ENCODE results near the gene SLC25A19.
"Not testable (repeated sequence)": the region's sequence is repeated elsewhere in the genome, so short reads cannot be mapped to it uniquely, and the experiment has no call there.

SLC25A19 gene

DNA sequence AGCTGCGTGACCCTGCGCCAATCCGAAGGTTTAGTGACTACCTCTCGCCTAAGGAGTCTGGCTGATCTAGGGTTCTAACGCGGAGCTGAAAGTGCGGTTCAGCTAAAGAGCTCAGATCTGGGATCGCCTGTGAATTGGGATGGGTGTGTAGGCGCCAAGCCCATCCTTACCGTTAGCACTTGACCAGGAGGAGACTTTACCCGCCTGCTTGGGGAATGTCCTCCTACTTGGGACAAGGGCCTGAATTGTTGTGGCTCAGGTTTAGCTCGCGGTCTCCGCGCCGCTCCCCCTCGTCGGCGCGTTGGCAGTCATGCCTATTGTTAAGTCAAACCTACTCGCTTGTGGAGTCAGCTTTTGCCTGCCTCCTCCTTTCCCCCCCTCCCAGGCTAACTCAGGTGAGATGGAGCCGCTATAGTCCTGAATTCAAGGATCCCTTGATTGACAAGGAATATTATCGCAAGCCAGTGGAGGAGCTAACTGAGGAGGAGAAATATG is 27.1 kb downstream of the SLC25A19 start:
- H3K4me3 ChIP-seq (replicated peaks; ENCODE audit: low read depth, low read length), result peak overlapping the region; percentile 76
- TF ChIP-seq, protein P1, sequence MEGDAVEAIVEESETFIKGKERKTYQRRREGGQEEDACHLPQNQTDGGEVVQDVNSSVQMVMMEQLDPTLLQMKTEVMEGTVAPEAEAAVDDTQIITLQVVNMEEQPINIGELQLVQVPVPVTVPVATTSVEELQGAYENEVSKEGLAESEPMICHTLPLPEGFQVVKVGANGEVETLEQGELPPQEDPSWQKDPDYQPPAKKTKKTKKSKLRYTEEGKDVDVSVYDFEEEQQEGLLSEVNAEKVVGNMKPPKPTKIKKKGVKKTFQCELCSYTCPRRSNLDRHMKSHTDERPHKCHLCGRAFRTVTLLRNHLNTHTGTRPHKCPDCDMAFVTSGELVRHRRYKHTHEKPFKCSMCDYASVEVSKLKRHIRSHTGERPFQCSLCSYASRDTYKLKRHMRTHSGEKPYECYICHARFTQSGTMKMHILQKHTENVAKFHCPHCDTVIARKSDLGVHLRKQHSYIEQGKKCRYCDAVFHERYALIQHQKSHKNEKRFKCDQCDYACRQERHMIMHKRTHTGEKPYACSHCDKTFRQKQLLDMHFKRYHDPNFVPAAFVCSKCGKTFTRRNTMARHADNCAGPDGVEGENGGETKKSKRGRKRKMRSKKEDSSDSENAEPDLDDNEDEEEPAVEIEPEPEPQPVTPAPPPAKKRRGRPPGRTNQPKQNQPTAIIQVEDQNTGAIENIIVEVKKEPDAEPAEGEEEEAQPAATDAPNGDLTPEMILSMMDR (IDR thresholded peaks at IDR 0.05; ENCODE audit: low read depth, low read length, missing control alignments), result no peak
- no peak for DNase-seq (ENCODE audit: extremely low read depth, low read depth)

DNA sequence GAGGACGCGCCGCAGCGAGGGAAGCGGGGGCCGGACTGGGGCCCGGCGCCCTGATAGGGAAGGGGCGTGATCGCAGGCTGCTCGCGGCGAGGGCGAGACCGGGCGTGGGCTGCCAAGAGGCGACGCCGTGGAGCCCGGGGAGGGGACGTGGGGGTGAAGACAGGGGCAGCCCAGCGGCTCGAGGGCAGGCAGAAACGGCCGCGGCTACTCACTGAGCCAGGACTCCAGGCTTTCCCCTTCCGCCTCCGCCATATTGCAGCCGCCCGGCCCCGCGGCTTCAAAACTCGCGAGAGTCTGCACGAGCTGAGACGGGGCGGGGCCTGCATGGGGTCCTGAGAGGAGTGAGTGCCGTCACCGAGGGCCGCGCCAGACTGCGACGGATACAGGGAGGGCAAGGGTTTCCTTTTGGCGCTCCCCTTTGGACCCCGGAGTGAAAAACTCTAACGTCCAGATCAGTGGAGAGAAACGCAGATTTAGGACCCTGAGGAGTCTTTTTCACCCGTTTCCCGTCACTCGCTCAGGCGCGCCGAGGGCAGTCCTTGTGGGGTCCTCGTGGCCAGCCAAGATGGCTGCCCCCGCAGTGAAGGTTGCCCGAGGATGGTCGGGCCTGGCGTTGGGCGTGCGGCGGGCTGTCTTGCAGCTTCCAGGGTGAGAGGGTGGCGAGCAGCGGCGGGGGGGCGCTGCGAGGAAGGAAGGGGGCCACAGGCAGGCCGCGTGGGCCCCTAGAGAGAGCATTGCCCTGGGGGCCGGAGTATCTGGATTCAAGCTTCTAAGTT is 27.7 kb downstream of the SLC25A19 start, which contains the start of the genes GGA3 and MRPS7:
Gene GGA3 (minus strand): TSS at position 271 of the 776 bp plus-strand sequence. CDS start 19 bp downstream, at position 252.
Gene MRPS7 (plus strand): TSS at position 544 of the 776 bp plus-strand sequence. CDS start 22 bp downstream, at position 566.
- H3K4me3 ChIP-seq (replicated peaks; ENCODE audit: low read depth, low read length), result peak within 1 kb of the TSS; percentile 76
- peak; percentile 62 for DNase-seq (ENCODE audit: extremely low read depth, low read depth)
- TF ChIP-seq, protein P1 (IDR thresholded peaks at IDR 0.05; ENCODE audit: low read depth, low read length, missing control alignments), result no peak

DNA sequence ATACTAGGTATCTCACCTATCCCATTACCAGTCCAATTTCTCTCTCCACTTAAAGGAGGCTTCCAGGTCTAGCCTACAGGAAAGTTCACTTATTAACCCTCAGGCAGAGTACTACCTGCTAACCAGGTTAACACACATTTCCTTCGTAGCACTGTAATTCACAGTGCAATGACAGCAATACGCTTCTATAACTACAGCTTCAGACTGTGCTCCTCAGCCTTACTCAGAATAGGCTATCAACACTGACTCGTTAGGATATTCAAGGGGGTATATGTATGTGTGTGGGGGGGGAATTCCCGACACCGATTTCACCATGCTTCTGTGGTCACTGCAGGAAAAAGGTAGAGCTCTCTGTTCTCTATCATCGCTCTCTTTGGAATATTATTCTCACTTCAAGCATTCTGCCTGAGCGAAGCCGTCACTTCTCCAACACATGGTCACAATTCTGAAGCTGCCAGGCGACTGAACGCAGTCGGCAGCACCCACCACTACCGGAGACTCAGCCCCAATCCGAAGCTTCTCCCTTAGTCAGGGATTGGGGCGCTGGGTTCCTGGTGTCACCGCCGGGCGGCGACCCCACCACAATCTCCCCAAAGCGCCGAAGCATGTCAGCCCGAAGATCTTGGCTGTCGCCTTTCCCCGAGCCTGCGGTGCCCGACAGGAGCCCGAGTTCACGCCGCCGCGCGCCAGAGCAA is 28.4 kb downstream of the SLC25A19 start:
- peak overlapping the region; percentile 76 for H3K4me3 ChIP-seq (replicated peaks; ENCODE audit: low read depth, low read length)

DNA sequence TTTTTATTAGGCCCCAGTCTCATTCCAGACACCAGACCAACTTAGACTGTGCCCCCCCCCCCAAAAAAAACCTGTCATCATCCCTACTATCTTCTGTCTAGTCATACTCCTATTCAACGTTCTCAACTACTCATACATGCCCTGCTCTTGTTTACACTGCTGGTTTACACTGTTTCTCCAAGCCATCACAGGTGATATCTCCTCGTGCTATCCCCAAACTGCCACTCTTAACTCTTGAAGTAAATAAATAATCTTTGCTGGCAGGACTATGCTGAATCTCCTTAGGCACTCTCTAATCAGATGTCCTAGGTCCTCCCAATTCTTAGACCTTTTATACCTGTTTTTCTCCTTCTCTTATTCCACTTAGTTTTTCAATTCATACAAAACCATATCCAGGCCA is 32.0 kb downstream of the SLC25A19 start:
- DNase-seq (ENCODE audit: extremely low read depth, low read depth); H3K4me3 ChIP-seq (replicated peaks; ENCODE audit: low read depth, low read length): not testable (repeated sequence)

More for the DNA sequence above, 28.4 kb downstream of the SLC25A19 start:
- TF ChIP-seq, protein P1 (IDR thresholded peaks at IDR 0.05; ENCODE audit: low read depth, low read length, missing control alignments), result no peak
- DNase-seq (ENCODE audit: extremely low read depth, low read depth), result no peak

DNA sequence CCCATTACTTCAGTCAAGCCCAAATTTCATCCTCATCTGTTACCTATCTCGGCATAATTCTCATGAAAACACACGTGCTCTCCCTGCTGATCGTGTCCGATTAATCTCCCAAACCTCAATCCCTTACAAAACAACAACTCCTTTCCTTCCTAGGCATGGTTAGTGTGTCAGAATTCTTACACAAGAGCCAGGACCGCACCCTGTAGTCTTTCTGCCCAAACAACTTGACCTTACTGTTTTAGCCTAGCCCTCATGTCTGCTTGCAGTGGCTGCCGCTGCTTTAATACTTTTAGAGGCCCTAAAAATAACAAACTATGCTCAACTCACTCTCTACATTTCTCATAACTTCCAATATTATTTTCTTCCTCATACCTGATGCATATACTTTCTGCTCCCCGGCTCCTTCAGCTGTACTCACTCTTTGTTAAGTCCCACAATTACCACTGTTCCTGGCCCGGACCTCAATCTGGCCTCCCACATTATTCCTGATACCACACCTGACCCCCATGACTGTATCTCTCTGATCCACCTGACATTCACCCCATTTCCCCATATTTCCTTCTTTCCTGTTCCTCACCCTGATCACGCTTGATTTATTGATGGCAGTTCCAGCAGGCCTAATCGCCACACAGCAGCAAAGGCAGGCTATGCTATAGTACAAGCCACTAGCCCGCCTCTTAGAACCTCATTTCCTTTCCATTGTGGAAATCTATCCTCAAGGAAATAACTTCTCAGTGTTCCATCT is 33.1 kb downstream of the SLC25A19 start:
- not testable (repeated sequence) for DNase-seq (ENCODE audit: extremely low read depth, low read depth)

DNA sequence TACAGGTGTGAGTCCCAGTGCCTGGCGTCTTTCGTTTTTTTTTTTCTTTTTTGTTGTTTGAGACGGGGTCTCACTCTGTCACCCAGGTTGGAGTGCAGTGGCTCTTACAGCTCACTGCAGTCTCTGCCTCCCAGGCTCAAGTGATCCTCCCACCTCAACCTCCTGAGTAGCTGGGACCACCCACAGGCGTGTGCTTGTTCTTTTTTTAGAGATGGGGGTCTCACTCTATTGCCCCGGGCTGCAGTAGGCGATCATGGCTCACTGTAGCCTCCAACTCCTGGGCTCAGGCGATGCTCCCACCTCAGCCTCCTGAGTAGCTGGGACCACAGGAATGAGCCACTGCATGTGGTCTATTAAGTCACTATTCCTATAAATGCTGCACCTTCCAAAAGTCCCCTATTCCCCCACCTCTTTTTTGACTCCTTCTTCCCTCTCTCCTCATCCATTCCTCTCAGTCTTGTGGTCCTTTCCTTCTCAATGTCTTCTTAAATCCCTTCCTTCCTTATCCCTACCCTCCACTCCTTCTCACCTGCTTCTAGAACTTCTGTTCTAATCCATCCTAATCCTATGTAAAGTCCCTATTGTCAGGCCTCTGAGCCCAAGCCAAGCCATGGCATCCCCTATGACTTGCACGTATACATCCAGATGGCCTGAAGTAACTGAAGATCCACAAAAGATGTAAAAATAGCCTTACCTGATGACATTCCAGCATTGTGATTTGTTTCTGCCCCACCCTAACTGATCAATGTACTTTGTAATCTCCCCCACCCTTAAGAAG is 37.0 kb downstream of the SLC25A19 start:
- no peak for DNase-seq (ENCODE audit: extremely low read depth, low read depth)
- TF ChIP-seq, protein P1 (IDR thresholded peaks at IDR 0.05; ENCODE audit: low read depth, low read length, missing control alignments), result no peak
- H3K4me3 ChIP-seq (replicated peaks; ENCODE audit: low read depth, low read length), result no peak overlapping the region

More for the DNA sequence above, 33.1 kb downstream of the SLC25A19 start:
- not testable (repeated sequence) for H3K4me3 ChIP-seq (replicated peaks; ENCODE audit: low read depth, low read length)

DNA sequence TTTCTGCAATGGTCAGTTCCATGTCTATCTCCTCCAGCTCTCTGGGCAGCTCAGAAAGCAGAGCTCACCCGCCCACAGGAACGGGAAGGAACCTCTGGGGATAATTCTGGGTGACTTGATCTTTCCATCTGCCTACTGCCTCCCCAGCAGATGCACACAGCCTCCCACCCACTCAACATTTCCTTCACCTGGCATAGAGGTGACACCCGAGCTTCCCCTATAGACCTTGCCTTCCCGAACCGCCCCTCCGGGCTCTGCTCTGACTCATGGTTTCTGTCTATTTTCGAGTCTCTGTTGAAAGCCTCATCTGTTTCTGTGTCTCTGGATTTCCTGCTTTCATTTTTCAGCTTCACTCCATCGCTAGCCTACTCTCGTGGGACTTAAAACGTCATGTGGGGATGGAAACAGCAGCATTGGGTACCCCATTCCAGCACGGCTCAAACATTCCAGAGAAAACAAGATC is 39.2 kb downstream of the SLC25A19 start:
- H3K4me3 ChIP-seq (replicated peaks; ENCODE audit: low read depth, low read length), result no peak overlapping the region
- no peak for DNase-seq (ENCODE audit: extremely low read depth, low read depth)
- TF ChIP-seq, protein P1 (IDR thresholded peaks at IDR 0.05; ENCODE audit: low read depth, low read length, missing control alignments), result no peak

Measured in HFF-Myc (cell line).